Measurements from ENCODE around the gene DPT.
"Not testable (repeated sequence)": the region's sequence is repeated elsewhere in the genome, so short reads cannot be mapped to it uniquely, and the experiment has no call there.

DPT gene

DNA sequence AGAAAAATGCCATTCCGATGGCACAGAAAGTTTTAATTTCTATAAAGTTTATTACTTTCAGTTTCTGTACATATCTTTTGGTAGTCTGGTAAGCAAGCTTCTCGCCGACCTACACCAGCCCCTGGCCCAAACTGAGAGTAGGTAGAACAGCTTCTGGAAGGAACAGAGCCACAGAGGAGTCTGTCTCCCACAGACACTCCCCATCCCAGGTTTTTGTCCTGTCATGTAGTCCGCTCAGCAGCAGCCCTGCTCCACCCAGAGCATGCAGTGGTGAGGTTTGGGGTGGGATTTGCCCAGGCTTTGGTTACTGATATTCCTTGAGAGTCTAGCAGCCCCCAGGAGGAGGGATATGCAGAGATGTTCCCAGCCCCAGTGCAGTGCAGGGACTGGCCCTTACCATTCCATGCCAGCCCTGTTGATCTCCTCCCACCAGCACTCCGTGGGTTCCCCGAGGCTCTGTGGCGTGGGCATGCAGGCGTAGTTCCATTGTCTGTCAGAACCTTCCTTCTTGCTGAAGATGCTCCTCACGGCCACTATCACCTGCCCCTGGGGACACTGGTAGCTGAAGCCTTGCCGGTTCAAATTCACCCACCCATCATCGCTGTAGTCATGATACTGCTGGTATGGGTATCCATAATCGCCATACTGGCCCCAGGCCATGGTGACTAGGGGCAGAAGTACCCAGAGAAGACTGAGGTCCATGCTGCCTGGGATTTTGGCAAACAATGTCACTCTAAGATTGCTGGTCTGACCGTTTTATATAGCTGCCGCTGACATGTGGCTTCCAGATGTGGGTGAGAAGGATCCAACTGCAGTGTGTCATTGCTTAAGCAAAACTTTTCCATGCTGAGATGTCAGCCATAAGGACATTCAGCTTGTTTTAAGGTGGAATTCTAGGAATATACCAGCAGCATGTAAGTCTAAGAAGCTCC, at the start of gene DPT:
TSS of gene DPT (minus strand) at position 734 of the 932 bp plus-strand sequence. CDS start at position 702, 32 bp downstream.
- no peak for DNase-seq

DNA sequence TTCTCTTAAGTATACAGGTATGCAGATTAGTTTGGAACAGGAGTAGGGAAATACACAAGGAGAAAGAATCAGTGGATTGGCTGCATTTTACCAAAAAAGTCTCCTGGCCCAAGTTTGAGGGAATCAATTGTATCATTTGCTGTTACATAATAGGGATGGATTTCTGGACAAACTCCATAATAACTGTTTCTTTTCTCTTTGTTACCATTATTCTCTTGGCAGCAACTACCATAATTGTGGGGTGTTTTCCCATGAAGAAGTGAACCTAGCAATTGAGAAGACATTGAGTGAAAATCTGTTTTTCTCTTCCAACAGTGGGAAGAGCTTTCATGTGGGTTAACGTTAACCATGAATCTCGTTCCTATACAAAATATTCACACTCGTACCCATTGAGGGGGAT, 46.4 kb upstream of the DPT start:
- no peak for DNase-seq

DNA sequence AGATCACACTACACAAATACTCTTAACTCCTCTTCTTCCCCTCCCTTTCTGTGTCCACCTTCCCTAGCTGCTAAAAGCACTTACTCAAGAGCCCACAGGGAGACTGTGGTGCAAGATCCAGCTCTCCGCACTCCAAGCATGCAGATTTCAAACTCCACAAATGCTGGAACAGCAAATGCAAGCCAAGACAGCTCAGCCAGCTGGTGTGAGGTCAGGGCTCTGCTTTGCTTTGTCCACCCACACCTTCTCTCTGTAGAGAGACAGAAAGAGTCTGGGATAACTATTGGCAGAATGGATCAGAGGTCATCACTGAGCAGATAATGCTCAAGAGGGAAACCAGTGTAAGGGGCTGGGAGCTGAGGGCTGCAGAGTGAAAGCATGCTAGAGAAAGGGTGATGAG, 45.2 kb upstream of the DPT start:
- no peak for DNase-seq

DNA sequence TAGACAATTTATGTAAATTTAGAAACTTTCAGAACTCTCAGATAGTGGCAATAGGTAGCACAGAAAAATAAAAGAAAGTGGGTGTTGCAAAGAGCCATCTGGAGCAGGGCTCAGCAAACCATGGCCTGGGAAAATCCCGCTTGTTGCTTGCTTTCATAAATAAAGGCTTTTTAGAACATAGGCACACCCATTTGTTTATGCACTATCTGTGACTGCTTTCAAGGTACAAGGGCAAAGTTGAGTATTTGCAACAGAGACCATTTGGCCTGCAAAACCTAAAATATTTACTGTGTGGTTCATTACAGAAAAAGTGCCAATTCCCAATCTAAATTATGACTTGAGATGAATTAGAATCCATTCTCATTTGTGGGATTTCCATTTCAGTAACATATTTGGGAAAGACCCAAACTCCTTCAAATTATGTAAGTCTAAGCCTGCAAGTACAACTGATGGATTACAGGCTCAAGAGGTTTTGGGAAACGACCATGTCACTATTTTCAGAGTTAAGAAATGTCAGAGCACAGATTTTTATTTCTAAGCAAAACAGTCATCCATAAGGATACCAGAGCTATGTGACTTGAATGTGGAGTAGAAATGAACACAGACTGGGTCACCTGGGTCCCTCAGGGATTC, 43.5 kb upstream of the DPT start:
- no peak for DNase-seq

DNA sequence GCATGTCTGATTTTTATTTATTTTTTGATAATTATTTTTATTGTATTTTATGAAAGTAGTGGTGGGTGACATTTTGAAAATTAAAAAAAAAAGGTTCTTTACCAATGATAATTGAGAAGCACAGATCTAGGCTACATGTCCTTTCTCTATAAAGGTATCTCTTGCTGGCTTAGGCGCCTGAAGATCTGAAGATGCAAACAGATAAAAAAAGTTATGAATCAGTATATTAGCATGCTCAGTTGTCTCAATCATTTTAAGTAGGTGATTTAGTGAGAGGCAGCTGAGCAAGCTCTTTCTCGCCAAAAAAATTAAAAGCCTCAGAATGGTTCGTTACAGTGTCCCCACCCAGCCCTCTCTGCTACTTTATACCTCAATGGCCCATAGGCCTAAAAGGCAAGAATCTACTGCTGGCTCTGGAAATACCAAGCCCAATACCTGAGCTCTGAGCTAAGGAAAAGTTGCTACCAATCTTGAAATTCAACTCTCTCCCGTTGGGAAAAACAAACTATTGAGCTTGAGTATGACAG, 42.2 kb upstream of the DPT start:
- DNase-seq = no peak

DNA sequence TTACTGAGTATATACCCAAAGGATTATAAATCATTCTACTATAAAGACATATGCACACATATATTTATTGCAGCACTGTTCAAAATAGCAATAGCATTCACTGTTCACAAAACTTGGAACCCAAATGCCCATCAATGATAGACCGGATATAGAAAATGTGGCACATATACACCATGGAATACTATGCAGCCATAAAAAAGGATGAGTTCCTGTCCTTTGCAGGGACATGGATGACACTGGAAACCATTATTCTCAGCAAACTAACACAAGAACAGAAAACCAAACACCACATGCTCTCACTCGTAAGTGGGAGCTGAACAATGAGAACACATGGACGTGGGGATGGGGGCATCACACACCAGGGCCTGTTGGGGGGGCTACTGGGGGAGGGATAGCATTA, 40.9 kb upstream of the DPT start:
- DNase-seq = not testable (repeated sequence)

DNA sequence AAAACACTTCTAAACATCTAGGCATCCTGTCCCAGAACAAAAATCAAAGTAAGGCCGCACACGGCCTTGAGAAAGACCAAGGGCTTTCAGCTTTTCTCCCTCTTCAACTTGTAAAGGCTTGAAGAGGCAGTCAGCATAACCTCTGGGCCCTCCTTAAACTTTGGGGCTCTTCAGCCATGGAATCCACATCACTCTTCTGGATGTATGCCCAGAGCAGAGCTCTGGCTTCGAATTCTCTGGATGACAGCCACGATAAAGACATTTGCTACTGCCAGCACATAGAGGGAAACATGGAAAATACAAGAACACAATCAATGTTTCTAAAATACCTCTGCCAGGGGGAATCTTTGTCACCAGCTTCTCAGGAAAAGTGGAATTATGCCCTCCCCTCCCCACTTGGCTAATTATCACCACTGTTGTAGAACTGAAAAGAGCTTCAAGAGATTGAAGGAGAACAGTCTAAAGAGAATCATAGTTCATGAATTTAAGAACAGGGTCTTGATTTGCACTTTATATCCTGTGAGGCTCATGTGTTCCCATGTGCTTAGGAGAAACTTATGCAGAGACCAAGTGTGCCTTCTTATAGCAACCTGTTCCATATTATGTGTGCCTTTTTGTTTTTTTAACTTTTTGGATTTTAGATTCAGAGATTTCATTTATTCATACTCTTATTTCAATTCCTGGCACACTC, 39.0 kb upstream of the DPT start:
- peak in 16 of 58 donors; percentile 0 to 45 (median 10) for DNase-seq

DNA sequence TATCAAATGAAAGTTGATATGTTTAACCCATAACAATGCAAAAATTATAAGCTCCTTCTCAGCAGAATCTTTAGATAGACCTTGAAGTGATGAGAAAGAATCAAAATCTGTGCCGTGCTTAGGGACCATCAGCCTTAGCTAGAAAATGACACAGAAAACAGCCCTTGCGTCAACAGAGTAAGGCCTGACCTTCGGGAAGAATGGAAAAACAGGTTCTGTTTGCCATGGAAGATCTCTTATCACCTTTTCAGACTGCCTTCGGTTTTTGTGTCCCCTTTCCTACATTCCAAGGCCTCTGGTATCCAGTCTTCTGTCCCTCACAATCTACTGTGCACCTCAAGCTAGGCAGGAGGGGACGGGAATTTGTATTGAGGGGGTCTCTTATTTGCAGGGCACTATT, 37.6 kb upstream of the DPT start:
- DNase-seq = no peak

DNA sequence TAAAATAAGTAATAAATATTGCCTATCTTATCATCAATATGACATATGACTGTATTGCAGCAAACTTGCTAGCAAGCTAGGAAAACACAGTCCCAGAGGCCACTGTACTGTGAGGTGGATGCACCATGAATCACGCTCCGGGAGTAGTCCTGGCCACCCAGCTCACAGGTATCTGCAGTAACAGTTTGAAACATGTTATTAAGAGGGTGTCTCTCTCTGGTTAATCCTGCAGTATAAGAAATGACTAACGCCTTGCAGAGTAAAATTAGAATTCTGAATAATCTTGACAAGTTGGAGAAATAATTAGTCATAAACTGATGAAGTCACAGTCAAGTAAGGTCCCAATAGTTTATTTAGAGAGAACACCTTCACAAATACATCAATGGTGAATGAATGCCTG, 34.0 kb upstream of the DPT start:
- DNase-seq = no peak

DNA sequence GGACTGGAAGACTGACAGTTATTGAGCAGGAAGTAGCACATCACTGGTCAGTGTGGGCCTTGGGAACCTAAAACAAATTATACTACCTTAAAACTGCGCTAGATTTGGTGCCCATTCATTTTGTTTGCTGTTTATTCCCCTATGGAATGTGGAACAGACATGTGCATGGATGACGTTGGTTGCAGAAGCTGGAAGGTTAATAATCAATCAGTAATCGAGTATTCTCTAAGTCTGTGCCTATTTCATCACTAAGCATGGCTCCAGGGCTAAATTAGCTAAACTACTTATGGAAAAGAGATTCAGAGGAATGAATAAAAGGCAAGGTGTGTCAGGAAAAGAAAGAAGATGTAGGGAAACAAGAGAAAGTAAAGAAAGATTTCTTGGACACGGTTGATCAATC, 33.5 kb upstream of the DPT start:
- no peak for DNase-seq

DNA sequence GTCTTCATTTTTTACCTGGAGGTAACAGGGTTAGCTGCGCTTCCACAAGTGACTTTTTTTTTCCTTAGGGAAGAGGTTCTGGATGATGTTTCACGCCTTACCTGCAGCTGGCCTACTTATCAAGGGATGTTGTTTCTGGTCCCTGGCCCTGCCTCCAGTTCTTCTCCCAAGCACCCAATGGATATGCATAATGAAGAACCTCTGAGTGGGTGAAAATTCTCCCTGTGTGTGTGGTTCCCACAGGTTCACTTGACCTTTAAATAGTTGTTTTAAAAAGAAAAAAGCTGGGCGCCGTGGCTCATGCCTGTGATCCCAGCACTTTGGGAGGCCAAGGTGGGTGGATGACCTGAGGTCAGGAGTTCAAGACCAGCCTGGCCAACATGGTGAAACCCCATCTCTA, 31.8 kb upstream of the DPT start:
- no peak for DNase-seq

DNA sequence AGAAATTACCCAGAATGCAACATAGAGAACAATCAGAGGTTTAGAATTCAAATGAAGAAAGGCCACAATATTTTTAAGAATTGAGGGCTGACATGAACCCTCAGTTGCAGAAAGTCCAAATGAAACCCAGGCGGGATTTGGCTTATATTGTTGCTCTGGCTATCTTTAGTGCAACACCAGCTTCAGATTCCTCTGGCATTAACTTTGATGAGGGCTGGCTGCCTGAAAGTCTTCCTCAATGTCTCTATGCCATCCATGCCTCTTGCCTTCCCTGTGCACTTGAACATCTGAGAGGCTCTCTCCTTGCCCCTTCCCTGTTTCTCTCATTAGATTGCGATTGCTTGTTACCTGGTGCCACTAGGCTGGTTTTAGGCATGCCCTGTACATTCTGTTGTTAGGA, 31.2 kb upstream of the DPT start:
- DNase-seq = no peak

DNA sequence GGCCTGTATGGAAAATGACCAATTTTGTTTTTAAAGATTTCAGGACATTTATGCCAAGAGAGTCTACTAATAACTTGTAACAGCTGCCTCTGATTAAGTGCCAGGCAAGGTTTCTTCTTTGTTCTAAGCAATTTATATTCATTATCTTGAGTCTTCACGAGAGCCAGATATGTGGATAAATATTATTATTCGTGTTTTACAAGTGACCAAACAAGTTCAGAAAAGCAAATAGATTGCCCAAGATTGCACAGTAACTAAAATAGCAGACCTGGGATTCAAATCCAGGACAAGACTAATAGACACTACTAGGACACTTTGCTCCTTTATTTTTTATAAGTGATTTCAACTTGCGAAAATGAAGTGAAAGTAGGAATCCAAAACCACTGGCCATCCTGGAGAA, 30.1 kb upstream of the DPT start:
- DNase-seq = no peak

DNA sequence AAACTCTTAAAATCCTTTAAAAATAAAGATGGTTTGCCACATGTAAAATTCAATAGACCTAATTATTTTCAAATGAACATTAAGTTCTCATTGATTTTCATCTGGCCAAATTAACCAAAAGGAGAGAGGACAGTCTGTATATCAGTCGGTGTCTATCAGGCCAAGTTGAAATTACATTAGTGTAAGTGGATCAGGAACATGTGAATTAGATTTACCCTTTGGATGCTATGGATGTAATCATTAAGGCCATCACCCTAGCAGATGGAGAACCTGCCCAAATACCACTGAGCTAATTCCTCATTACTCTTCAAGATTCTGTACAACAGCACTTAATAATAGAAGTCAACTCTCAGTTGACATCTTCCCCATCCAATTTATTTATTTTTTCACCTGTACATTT, 29.5 kb upstream of the DPT start:
- DNase-seq = no peak

DNA sequence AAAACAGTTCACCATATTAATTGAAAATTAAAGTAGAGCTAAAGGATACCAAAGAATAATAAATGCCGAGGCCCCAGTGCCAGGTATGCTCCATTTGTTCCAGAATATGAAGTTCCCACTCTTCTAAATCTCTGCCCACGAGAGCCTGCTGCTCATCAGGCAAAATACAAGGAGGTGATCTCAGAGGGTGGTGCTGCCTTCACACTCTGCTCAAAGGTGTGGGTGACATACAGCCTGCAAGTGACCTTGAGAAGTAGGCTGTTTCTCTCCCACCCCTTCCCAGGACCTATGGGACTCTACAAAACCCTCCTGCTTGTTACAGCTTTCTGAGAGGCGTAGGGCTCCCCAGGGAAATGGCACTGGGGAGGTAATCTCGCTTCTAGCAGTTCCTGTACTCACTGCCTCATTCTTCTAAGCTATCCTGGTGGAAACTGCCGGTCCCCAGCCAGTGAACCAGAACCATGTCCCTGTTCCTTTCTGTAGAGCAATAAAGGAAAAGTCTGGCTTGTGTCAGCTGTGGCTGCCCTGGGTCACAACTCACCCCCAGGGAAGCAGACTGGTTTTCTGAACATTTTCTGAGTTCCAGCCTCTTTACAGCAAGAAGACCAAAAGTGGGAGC, 26.9 kb upstream of the DPT start:
- DNase-seq = no peak

DNA sequence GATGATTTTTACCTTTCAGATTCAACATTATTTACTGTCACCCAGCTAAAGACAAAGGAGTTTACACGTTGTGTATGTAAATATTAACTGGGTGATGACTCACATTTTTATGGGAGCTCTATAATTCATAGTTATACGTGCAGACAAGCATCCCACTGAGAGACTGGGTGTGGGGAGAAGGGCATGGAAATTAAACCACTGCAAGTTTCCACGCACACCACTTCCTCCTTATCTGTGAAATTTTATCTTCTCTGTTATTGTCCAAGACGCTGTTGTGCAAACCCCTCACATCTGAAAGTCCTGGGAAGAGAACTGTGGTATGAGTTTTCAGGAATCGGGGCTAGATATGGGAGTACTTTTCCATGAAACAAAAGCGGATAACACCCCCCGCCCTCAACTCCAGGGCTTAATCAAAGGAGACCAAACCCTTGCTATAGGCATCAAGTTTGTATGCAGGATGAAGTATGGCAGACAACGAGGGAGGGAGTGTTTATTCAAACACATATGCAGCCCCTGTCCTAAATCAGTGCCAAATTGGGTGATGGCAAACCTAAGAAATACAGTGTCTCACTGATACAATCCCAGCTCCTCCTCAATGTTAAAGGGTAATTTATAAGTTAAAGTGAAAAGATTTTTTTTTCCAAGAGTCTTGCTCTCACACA, 23.3 kb upstream of the DPT start:
- no peak for DNase-seq

DNA sequence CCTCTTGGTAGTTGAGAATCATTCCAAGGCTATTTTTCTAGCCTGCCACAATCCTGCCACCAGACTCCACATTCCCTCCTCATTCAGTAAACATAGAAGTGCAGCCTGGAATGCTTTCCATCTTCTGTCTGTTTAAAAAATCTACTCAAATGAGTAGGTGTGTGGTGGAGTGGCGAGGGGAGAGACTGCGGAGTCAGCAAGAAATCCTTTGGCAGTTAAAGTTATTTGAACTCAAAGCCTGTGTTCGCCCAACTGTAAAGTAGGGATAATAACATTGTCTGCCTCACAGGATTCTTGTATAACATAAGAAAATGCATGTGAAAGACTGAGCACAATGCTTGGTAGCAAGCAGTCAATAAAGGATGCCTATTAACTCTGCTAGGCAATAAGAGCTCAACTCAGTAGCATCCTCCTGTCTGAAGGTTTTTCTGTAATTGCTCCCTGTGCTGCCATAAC, 22.2 kb upstream of the DPT start:
- DNase-seq = no peak

DNA sequence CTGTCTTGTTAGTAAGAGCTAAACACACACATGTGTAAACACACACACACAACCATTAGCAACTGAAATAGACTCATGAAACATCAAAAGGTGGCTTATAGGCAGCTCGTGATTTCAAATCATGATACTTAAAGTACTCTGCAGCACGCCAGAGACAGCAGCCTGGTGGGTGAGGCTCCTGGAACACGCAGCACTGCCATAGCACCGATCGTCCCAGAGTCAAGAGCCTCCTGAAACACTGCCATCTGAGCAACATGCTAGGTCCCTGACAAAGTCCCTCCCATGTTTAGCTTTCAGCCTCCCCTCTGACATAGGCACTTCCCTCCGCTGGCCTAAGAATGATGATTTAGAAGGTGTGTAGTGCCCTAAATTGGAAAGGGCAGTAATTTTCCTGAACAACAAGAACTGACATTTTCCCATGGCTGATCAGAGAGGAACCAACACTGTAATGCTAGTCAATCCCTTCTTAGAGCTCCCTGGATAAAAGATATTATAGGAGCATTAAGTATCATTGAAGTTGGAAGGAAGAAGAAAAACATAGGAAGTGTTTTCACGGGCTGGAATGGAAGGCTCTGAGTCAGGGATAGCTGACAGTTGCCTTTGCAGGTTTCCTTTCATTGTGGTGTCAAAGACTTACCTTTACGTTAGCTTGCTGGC, 14.1 kb upstream of the DPT start:
- no peak for DNase-seq

DNA sequence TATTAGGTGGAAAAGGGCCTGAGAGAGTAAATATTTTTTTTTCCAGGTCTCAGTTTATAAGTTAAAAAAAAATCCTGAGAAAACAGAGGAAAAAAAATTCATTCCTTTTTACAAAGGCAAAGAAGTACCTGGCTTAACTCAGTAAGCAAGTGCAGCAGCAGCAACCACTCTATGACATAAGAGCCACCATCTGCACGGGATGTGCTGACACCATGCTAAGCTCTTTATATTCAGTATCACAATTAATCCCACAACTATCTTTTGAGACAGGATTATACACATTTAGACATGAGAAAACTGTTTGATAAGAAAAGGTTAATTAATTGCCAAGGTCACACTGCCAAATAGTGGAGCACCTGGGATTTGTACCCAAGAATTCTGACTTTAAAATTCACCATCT, 13.4 kb upstream of the DPT start:
- no peak for DNase-seq

DNA sequence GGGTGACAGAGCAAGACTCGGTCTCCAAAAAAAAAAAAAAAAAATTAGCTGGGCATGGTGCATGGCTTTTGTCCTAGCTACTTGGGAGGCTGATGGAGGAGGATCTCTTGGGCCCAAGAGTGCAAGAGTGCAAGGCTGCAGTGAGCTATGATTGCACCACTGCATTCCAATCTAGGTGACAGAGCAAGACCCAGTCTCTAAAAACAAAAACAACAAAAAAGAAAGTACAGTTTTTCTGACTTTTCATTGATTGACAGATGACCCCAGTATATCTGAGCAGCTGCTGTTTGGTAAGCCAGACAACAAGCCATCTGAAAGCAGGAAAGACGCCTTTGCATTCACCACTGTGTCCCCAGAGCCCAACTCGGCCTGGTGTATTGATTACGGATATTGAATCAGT, 10.9 kb upstream of the DPT start:
- no peak for DNase-seq
